Activated CD4-positive, alpha-beta memory T cell treated with anti-CD3 and anti-CD28 coated beads, Interleukin-2, amount 10 ng/mL, durations not matched to agents 7 days and 5 days (primary cell): ENCODE measurements around the gene CRIP2. TPM values are rescaled to one million over a fixed set of nuclear protein-coding genes. Genes with fewer than 3 reads are reported as not detected.
A peak's percentile ranks its signal among the peaks of the same experiment; 100 is the strongest.

Experiments
- CTCF ChIA-PET: fragments of 350-600 bp; sonication (Branson Sonifier 250); formaldehyde crosslinking; loops from one replicate; lab custom pipeline; 2021; ENCODE audit warnings: antibody characterized with exemption, inconsistent platforms; lab: Charles Lee
- POLR2A ChIA-PET: fragments of 350-600 bp; sonication (Branson Sonifier 250); formaldehyde crosslinking; loops from one replicate; lab custom pipeline; 2021; ENCODE audit warnings: antibody characterized with exemption; lab: Charles Lee
- DNase-seq: peaks from one replicate; pipeline ENCODE4 v3.0.0-alpha.2; 2020
- H3K27ac Mint-ChIP-seq: one replicate; pipeline ENCODE4 v1.8.0; 2021; ENCODE audit warnings: mild to moderate bottlenecking, mixed read lengths
- H3K27me3 Mint-ChIP-seq: one replicate; pipeline ENCODE4 v1.8.0; 2021; ENCODE audit warnings: mixed read lengths
- H3K36me3 Mint-ChIP-seq: one replicate; pipeline ENCODE4 v1.8.0; 2021; ENCODE audit warnings: low read depth, mixed read lengths
- H3K4me1 Mint-ChIP-seq: one replicate; pipeline ENCODE4 v1.8.0; 2021; ENCODE audit warnings: mixed read lengths
- H3K4me3 Mint-ChIP-seq: one replicate; pipeline ENCODE4 v1.8.0; 2021; ENCODE audit warnings: mild to moderate bottlenecking, mixed read lengths
- H3K9me3 Mint-ChIP-seq: one replicate; pipeline ENCODE4 v1.8.0; 2021; ENCODE audit warnings: mixed read lengths
- total RNA-seq, 2 experiments: library from RNA; stranded (reverse); gene quantifications; one replicate each; pipeline ENCODE4 v1.2.3, GENCODE V29; 2021

CRIP2 gene
- total RNA-seq, 2 experiments from 2014 or later: 1.8 to 1.9 TPM

- H3K9me3 Mint-ChIP-seq: no peaks in the 10 kb centered on the region
- no peaks in the 10 kb centered on the region for H3K36me3 Mint-ChIP-seq
- no peak overlapping the region for H3K27ac Mint-ChIP-seq
- H3K4me3 Mint-ChIP-seq: no peak overlapping the region
- H3K4me1 Mint-ChIP-seq: peaks cover 5% of the 10 kb centered on the region
- no peak for DNase-seq
- peaks cover 23% of the 10 kb centered on the region for H3K27me3 Mint-ChIP-seq
- POLR2A ChIA-PET: no interaction called here
- CTCF ChIA-PET: no interaction called here
Measured at GRCh38 chr14:105508069-105508468, 33.4 kb downstream of the CRIP2 start.

GRCh38 chr14:105508601-105509000, 34.0 kb downstream of the CRIP2 start:
- Mint-ChIP-seq H3K27me3 (peaks cover 23% of the 10 kb centered on the region), H3K36me3 (no peaks in the 10 kb centered on the region), H3K9me3 (no peaks in the 10 kb centered on the region), H3K4me1 (peaks cover 5% of the 10 kb centered on the region), H3K27ac (no peak overlapping the region), H3K4me3 (no peak overlapping the region)
- DNase-seq: no peak
- ChIA-PET CTCF (no interaction called here), POLR2A (no interaction called here)

DNA sequence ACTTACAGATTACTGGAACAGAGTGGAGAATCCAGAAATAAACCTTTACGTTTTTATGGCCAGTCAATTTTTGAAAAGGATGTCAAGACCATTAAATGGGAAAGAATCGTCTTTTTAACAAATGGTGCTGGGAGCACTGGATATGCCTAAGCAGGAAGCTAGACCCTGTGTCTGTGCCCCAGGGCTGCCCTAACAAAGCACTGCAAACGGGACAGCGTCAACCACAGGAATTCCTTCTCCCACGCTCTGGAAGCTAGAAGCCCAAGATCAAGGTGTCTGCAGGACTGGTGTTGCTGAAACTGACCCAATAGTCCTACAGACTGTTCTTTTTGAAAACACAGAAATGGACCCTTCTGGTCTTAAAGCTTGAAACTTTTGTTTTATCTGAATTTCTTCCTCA, 42.5 kb downstream of the CRIP2 start:
- Mint-ChIP-seq H3K27me3 (peaks cover 33% of the 10 kb centered on the region), H3K4me3 (no peak overlapping the region), H3K9me3 (no peaks in the 10 kb centered on the region), H3K36me3 (no peaks in the 10 kb centered on the region), H3K4me1 (no peaks in the 10 kb centered on the region), H3K27ac (no peak overlapping the region)
- ChIA-PET POLR2A (no interaction called here), CTCF (no interaction called here)
- DNase-seq: no peak

- no peak for DNase-seq
- no peak overlapping the region for H3K27ac Mint-ChIP-seq
- H3K27me3 Mint-ChIP-seq: peaks cover 37% of the 10 kb centered on the region
- no peaks in the 10 kb centered on the region for H3K36me3 Mint-ChIP-seq
- ChIA-PET POLR2A (no interaction called here), CTCF (interaction anchor here (0.8 kb wide), 1 partner anchor 9 kb away, joined by 4 read pairs; no protein-coding TSS in a partner anchor)
- no peaks in the 10 kb centered on the region for H3K9me3 Mint-ChIP-seq
- no peak overlapping the region for H3K4me3 Mint-ChIP-seq
- H3K4me1 Mint-ChIP-seq: no peaks in the 10 kb centered on the region
Measured at GRCh38 chr14:105519946-105520698, 45.5 kb downstream of the CRIP2 start.

- POLR2A ChIA-PET: no interaction called here
- Mint-ChIP-seq H3K36me3 (no peaks in the 10 kb centered on the region), H3K9me3 (no peaks in the 10 kb centered on the region), H3K4me3 (peak overlapping the region; percentile 54), H3K4me1 (peaks cover 25% of the 10 kb centered on the region), H3K27ac (no peak overlapping the region), H3K27me3 (peaks cover 25% of the 10 kb centered on the region)
- no peak for DNase-seq
- CTCF ChIA-PET: no interaction called here
Measured at GRCh38 chr14:105525326-105525725, 50.7 kb downstream of the CRIP2 start.

- Mint-ChIP-seq H3K27me3 (peaks cover 24% of the 10 kb centered on the region), H3K27ac (no peak within 1 kb of the TSS), H3K36me3 (no peaks in the 10 kb centered on the region), H3K4me3 (peak within 1 kb of the TSS; percentile 67), H3K9me3 (no peaks in the 10 kb centered on the region), H3K4me1 (peaks cover 32% of the 10 kb centered on the region)
- POLR2A ChIA-PET: no interaction called here
- CTCF ChIA-PET: no interaction called here
- DNase-seq: peak; percentile 38
Measured at GRCh38 chr14:105525861-105526775, 51.5 kb downstream of the CRIP2 start, which contains the start of gene TMEM121. TMEM121 (plus strand) TSS chr14:105526583; CDS start chr14:105528835, 2,252 bp downstream.

- Mint-ChIP-seq H3K27me3 (peaks cover 24% of the 10 kb centered on the region), H3K27ac (no peak overlapping the region), H3K36me3 (no peaks in the 10 kb centered on the region), H3K4me3 (peak overlapping the region; percentile 67), H3K9me3 (no peaks in the 10 kb centered on the region), H3K4me1 (peaks cover 33% of the 10 kb centered on the region)
- ChIA-PET POLR2A (interaction anchor here (0.8 kb wide), 1 partner anchor 46 kb away, joined by 4 read pairs; no protein-coding TSS in a partner anchor), CTCF (no interaction called here)
- DNase-seq: no peak
Measured at GRCh38 chr14:105526776-105527380, 52.3 kb downstream of the CRIP2 start.

GRCh38 chr14:105527381-105527825, 52.8 kb downstream of the CRIP2 start:
- CTCF ChIA-PET: no interaction called here
- POLR2A ChIA-PET: interaction anchor here (0.8 kb wide), 1 partner anchor 47 kb away, joined by 4 read pairs; no protein-coding TSS in a partner anchor
- DNase-seq: no peak
- Mint-ChIP-seq H3K27ac (no peak overlapping the region), H3K4me1 (peaks cover 36% of the 10 kb centered on the region), H3K36me3 (no peaks in the 10 kb centered on the region), H3K4me3 (peak overlapping the region; percentile 68), H3K9me3 (no peaks in the 10 kb centered on the region), H3K27me3 (peaks cover 24% of the 10 kb centered on the region)

GRCh38 chr14:105527826-105528585, 53.4 kb downstream of the CRIP2 start:
- Mint-ChIP-seq H3K9me3 (no peaks in the 10 kb centered on the region), H3K27ac (no peak overlapping the region), H3K4me1 (peaks cover 39% of the 10 kb centered on the region)

DNA sequence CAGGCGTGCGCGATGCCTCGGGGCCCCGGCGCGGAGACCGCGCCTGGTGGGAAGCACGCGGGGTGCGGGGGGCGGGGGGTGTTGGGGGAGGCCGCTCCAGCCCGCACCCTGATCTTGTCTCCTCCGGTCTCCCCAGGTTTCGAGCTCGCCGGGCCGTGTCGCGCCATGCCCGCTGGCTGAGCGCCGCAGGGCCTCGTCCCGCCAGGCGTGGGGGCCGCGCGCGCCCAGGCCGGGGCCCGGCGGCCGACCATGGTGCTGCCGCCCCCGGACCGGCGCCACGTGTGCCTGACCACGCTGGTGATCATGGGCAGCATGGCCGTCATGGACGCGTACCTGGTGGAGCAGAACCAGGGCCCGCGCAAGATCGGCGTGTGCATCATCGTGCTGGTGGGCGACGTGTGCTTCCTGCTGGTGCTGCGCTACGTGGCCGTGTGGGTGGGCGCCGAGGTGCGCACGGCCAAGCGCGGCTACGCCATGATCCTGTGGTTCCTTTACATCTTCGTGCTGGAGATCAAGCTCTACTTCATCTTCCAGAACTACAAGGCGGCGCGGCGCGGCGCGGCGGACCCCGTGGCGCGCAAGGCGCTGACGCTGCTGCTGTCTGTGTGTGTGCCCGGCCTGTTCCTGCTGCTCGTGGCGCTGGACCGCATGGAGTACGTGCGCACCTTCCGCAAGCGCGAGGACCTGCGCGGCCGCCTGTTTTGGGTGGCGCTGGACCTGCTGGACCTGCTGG, 54.1 kb downstream of the CRIP2 start:
- no peaks in the 10 kb centered on the region for H3K36me3 Mint-ChIP-seq
- peak overlapping the region; percentile 75 for H3K4me3 Mint-ChIP-seq

More at GRCh38 chr14:105527826-105528585, 53.4 kb downstream of the CRIP2 start:
- POLR2A ChIA-PET: interaction anchor here (0.8 to 4.0 kb wide), 4 partner anchors 21 to 47 kb away, joined by 4 to 36 read pairs (median 8); partner anchors contain the start of gene TEDC1
- peaks cover 24% of the 10 kb centered on the region for H3K27me3 Mint-ChIP-seq
- H3K36me3 Mint-ChIP-seq: no peaks in the 10 kb centered on the region
- peak overlapping the region; percentile 68 for H3K4me3 Mint-ChIP-seq
- CTCF ChIA-PET: interaction anchor here (0.6 to 3.3 kb wide), 12 partner anchors 10 to 1542 kb away, joined by 3 to 20 read pairs (median 4); partner anchors contain the start of genes TEDC1 and TEX22
- DNase-seq: peak; percentile 84

GRCh38 chr14:105529319-105529568, 54.6 kb downstream of the CRIP2 start:
- DNase-seq: no peak
- CTCF ChIA-PET: interaction anchor here (0.7 to 3.3 kb wide), 4 partner anchors 10 to 157 kb away, joined by 4 to 20 read pairs (median 8); partner anchors contain the start of gene TEX22
- H3K9me3 Mint-ChIP-seq: no peaks in the 10 kb centered on the region
- H3K27me3 Mint-ChIP-seq: peaks cover 17% of the 10 kb centered on the region
- POLR2A ChIA-PET: interaction anchor here (1.4 to 4.0 kb wide), 3 partner anchors 38 to 155 kb away, joined by 3 to 36 read pairs (median 13); partner anchors contain the start of gene TEDC1
- peak overlapping the region; percentile 69 for H3K27ac Mint-ChIP-seq
- H3K36me3 Mint-ChIP-seq: no peaks in the 10 kb centered on the region
- H3K4me1 Mint-ChIP-seq: peaks cover 39% of the 10 kb centered on the region
- peak overlapping the region; percentile 75 for H3K4me3 Mint-ChIP-seq

More for the DNA sequence above, 54.1 kb downstream of the CRIP2 start:
- Mint-ChIP-seq H3K27me3 (peaks cover 19% of the 10 kb centered on the region), H3K27ac (peak overlapping the region; percentile 69), H3K4me1 (peaks cover 39% of the 10 kb centered on the region), H3K9me3 (no peaks in the 10 kb centered on the region)
- no peak for DNase-seq
- ChIA-PET CTCF (interaction anchor here (0.6 to 3.3 kb wide), 13 partner anchors 9 to 1543 kb away, joined by 3 to 20 read pairs (median 4); partner anchors contain the start of genes TEDC1 and TEX22), POLR2A (interaction anchor here (1.0 to 4.0 kb wide), 4 partner anchors 20 to 154 kb away, joined by 3 to 36 read pairs (median 8); partner anchors contain the start of gene TEDC1)
